ENCODE data around the gene IQCM.
A peak's percentile ranks its signal among the peaks of the same experiment; 100 is the strongest.
"Not testable (repeated sequence)": the region's sequence is repeated elsewhere in the genome, so short reads cannot be mapped to it uniquely, and the experiment has no call there.

IQCM gene

GRCh38 chr4:149555146-149555545, 260.5 kb downstream of the IQCM start:
- H3K9me3 ChIP-seq: no peaks in the 10 kb centered on the region
- DNase-seq (ENCODE audit: low spot score in 2 of 2): no peak
- in situ Hi-C loops (cut with MboI; ENCODE audit: low sequenced_read_pairs): no loop called here
- H3K4me1 ChIP-seq: no peaks in the 10 kb centered on the region
- no peak overlapping the region for H3K4me3 ChIP-seq
- no peaks in the 10 kb centered on the region for H3K36me3 ChIP-seq (replicated peaks)
- H3K27me3 ChIP-seq (ENCODE audit: low read depth): 0 out of 2 replicates have a peak, but pooled peaks cover 4% of the 10 kb centered on the region

GRCh38 chr4:149553959-149554520, 261.6 kb downstream of the IQCM start:
- in situ Hi-C loops (cut with MboI; ENCODE audit: low sequenced_read_pairs): no loop called here
- no peak overlapping the region for H3K4me3 ChIP-seq
- no peak for DNase-seq (ENCODE audit: low spot score in 2 of 2)
- H3K9me3 ChIP-seq: no peaks in the 10 kb centered on the region
- no peaks in the 10 kb centered on the region for H3K36me3 ChIP-seq (replicated peaks)
- H3K27me3 ChIP-seq (ENCODE audit: low read depth): 0 out of 2 replicates have a peak, but pooled peaks cover 4% of the 10 kb centered on the region
- no peaks in the 10 kb centered on the region for H3K4me1 ChIP-seq

GRCh38 chr4:149552601-149553000, 263.0 kb downstream of the IQCM start:
- in situ Hi-C loops (cut with MboI; ENCODE audit: low sequenced_read_pairs): no loop called here
- Histone ChIP-seq H3K4me3 (no peak overlapping the region), H3K36me3 (replicated peaks) (no peaks in the 10 kb centered on the region), H3K4me1 (no peaks in the 10 kb centered on the region), H3K27me3 (ENCODE audit: low read depth) (0 out of 2 replicates have a peak, but pooled peaks cover 4% of the 10 kb centered on the region), H3K9me3 (no peaks in the 10 kb centered on the region)
- no peak for DNase-seq (ENCODE audit: low spot score in 2 of 2)

DNA sequence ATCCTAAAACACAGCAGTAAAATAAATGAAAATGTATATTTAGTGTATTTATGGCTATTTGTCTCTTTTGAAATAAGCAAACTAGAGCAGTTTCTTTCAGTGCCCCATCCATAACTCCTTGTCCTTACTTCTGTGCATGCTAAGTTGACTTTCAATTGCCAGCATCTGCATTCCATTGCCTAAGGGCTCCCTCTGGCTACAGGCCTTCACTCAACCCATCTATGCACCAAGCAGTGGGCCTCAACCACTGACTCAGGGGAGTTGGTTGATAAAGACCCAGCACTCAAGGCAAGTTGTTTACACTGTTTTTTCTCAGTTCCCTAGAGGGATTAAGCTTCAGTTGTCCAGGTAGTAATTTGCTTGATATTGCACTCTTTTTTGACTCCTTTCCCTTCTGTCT, 265.7 kb downstream of the IQCM start:
- Histone ChIP-seq H3K9me3 (no peaks in the 10 kb centered on the region), H3K27me3 (ENCODE audit: low read depth) (0 out of 2 replicates have a peak, but pooled peaks cover 4% of the 10 kb centered on the region), H3K36me3 (replicated peaks) (no peaks in the 10 kb centered on the region), H3K4me3 (no peak overlapping the region), H3K4me1 (no peaks in the 10 kb centered on the region)
- in situ Hi-C loops (cut with MboI; ENCODE audit: low sequenced_read_pairs): no loop called here
- DNase-seq (ENCODE audit: low spot score in 2 of 2): peak in 1 of 2 experiments; percentile 7

GRCh38 chr4:149534779-149535178, 280.9 kb downstream of the IQCM start:
- no peaks in the 10 kb centered on the region for H3K4me1 ChIP-seq
- H3K27me3 ChIP-seq (ENCODE audit: low read depth): no peaks in the 10 kb centered on the region
- H3K9me3 ChIP-seq: no peaks in the 10 kb centered on the region
- no peak overlapping the region for H3K4me3 ChIP-seq
- DNase-seq (ENCODE audit: low spot score in 2 of 2): no peak
- in situ Hi-C loops (cut with MboI; ENCODE audit: low sequenced_read_pairs): no loop called here
- no peaks in the 10 kb centered on the region for H3K36me3 ChIP-seq (replicated peaks)

- no peaks in the 10 kb centered on the region for H3K27me3 ChIP-seq (ENCODE audit: low read depth)
- in situ Hi-C loops (cut with MboI; ENCODE audit: low sequenced_read_pairs): no loop called here
- DNase-seq (ENCODE audit: low spot score in 2 of 2): no peak
These were observed 283.8 kb downstream of the IQCM start for GRCh38 chr4:149531861-149532260.

GRCh38 chr4:149523039-149523438, 292.6 kb downstream of the IQCM start:
- no peaks in the 10 kb centered on the region for H3K9me3 ChIP-seq
- H3K4me1 ChIP-seq: no peaks in the 10 kb centered on the region
- no peak overlapping the region for H3K4me3 ChIP-seq
- H3K27me3 ChIP-seq (ENCODE audit: low read depth): no peaks in the 10 kb centered on the region
- no peak for DNase-seq (ENCODE audit: low spot score in 2 of 2)
- H3K36me3 ChIP-seq (replicated peaks): no peaks in the 10 kb centered on the region
- in situ Hi-C loops (cut with MboI; ENCODE audit: low sequenced_read_pairs): no loop called here

More at GRCh38 chr4:149531861-149532260, 283.8 kb downstream of the IQCM start:
- Histone ChIP-seq H3K4me1 (no peaks in the 10 kb centered on the region), H3K4me3 (no peak overlapping the region), H3K36me3 (replicated peaks) (no peaks in the 10 kb centered on the region), H3K9me3 (no peaks in the 10 kb centered on the region)

DNA sequence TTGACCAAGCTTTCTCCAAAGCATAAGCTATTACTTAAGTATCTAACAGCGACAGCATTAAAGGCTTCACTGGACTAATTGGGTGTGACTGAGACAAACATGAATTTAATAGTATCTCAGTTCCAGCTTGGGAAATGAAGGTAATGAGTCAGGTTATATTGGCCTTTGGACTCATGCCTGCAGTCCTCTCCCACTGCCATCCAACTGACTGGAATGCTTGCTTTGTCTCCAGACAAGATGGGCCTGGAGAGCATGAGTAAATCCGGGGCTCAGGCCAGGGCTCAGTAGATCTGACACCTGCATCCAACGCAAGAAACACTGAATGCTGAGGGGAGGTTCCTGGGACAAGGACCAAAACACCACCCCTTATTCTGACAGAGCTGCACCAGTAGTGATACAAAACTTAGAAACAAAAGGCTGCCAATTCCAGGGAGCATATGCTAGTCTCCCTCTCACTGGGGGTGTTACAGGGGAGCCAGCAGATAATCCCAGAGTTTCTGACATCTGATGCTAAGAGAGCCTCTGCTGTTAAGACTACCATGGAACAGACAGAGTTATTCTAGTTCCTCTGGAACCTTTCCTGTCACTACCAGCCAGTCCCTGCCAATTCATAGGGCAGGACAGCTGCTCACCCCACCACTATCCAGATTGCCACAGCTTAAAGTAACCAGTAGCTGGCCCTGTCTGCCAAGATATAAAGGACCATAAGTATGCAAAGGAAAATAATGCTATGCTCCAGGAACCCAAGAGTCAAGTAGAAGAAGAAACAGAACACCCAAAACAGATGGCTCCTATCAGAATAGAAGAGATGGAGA, 293.8 kb downstream of the IQCM start:
- in situ Hi-C loops (cut with MboI; ENCODE audit: low sequenced_read_pairs): no loop called here
- Histone ChIP-seq H3K36me3 (replicated peaks) (no peaks in the 10 kb centered on the region), H3K27me3 (ENCODE audit: low read depth) (no peaks in the 10 kb centered on the region), H3K9me3 (no peaks in the 10 kb centered on the region), H3K4me3 (no peak overlapping the region), H3K4me1 (no peaks in the 10 kb centered on the region)
- no peak for DNase-seq (ENCODE audit: low spot score in 2 of 2)

DNA sequence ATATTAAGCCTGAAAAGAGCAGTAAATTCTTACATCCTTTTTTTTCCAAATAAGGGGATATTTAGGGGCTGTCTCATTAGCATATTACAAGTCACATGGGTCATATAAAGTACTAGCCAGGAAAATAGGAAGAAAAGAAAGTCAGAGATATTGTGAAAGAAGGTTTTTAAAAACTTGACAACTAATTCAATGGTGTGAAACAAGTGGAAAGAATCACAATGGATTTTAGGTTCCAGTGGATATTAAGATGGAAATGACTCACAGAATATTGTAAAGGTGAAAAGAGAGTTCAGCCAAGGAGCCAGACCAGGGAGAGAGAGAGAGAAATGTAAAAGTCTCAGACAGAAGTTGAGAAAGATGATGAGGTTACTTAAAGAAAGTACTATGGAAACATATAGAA, 297.2 kb downstream of the IQCM start:
- H3K27me3 ChIP-seq (ENCODE audit: low read depth): no peaks in the 10 kb centered on the region
- no peaks in the 10 kb centered on the region for H3K9me3 ChIP-seq
- no peaks in the 10 kb centered on the region for H3K4me1 ChIP-seq
- H3K4me3 ChIP-seq: no peak overlapping the region
- no peak for DNase-seq (ENCODE audit: low spot score in 2 of 2)
- in situ Hi-C loops (cut with MboI; ENCODE audit: low sequenced_read_pairs): no loop called here
- no peaks in the 10 kb centered on the region for H3K36me3 ChIP-seq (replicated peaks)

GRCh38 chr4:149513081-149513480, 302.6 kb downstream of the IQCM start:
- Histone ChIP-seq H3K27me3 (ENCODE audit: low read depth) (no peaks in the 10 kb centered on the region), H3K36me3 (replicated peaks) (no peaks in the 10 kb centered on the region), H3K9me3 (no peaks in the 10 kb centered on the region), H3K4me3 (no peak overlapping the region), H3K4me1 (no peaks in the 10 kb centered on the region)
- DNase-seq (ENCODE audit: low spot score in 2 of 2): no peak
- in situ Hi-C loops (cut with MboI; ENCODE audit: low sequenced_read_pairs): no loop called here

DNA sequence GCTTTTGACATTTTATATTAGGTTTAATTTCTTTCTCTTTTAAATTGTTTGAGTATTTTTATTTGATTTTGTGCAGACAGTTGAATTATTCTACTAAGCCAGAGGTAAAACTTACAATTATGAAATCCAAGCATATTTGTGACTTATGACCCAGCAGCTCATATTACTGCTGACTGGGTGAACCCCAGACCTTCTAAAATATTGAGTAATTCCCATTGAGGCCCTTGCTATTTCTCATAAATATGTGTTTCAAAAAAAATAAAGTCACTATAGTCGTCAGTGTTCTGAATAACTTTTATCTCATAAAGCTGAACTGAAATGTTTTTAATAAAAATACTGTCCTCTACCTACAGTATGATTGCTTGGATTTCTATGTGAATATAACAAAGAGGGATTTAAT, 303.1 kb downstream of the IQCM start:
- no peak for DNase-seq (ENCODE audit: low spot score in 2 of 2)

GRCh38 chr4:149511558-149512298, 303.9 kb downstream of the IQCM start:
- DNase-seq (ENCODE audit: low spot score in 2 of 2): no peak
- Histone ChIP-seq H3K4me1 (no peaks in the 10 kb centered on the region), H3K4me3 (no peak overlapping the region), H3K27me3 (ENCODE audit: low read depth) (no peaks in the 10 kb centered on the region), H3K9me3 (no peaks in the 10 kb centered on the region), H3K36me3 (replicated peaks) (no peaks in the 10 kb centered on the region)
- in situ Hi-C loops (cut with MboI; ENCODE audit: low sequenced_read_pairs): no loop called here

More for the DNA sequence above, 303.1 kb downstream of the IQCM start:
- Histone ChIP-seq H3K36me3 (replicated peaks) (no peaks in the 10 kb centered on the region), H3K4me3 (no peak overlapping the region), H3K27me3 (ENCODE audit: low read depth) (no peaks in the 10 kb centered on the region), H3K9me3 (no peaks in the 10 kb centered on the region), H3K4me1 (no peaks in the 10 kb centered on the region)
- in situ Hi-C loops (cut with MboI; ENCODE audit: low sequenced_read_pairs): no loop called here

DNA sequence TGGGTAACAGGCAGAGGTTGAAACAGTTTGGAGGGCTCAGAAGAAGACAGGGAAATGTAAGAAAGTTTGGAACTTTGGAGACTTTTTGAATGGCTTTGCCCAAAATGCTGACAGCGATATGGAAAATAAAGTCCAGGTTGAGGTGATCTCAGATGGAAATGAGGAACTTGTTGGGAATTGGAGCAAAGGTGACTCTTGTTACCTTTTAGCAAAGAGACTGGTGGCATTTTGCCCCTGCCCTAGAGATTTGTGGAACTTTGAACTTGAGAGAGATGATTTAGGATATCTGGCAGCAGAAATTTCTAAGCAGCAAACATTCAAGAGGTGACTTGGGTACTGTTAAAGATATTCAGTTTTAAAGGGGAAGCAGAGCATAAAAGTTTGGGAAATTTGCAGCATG, 308.3 kb downstream of the IQCM start:
- in situ Hi-C loops (cut with MboI; ENCODE audit: low sequenced_read_pairs); H3K4me1 ChIP-seq: not testable (repeated sequence)

GRCh38 chr4:149500806-149501205, 314.8 kb downstream of the IQCM start:
- Histone ChIP-seq H3K27me3 (ENCODE audit: low read depth) (no peaks in the 10 kb centered on the region), H3K4me3 (no peak overlapping the region), H3K9me3 (no peaks in the 10 kb centered on the region), H3K4me1 (no peaks in the 10 kb centered on the region), H3K36me3 (replicated peaks) (no peaks in the 10 kb centered on the region)
- no peak for DNase-seq (ENCODE audit: low spot score in 2 of 2)
- in situ Hi-C loops (cut with MboI; ENCODE audit: low sequenced_read_pairs): no loop called here

More for the DNA sequence above, 308.3 kb downstream of the IQCM start:
- not testable (repeated sequence) for H3K36me3 ChIP-seq (replicated peaks); H3K27me3 ChIP-seq (ENCODE audit: low read depth); H3K4me3 ChIP-seq; DNase-seq (ENCODE audit: low spot score in 2 of 2); H3K9me3 ChIP-seq

Measured in HAP-1 (cell line).